ENCODE results near the gene USP46.

GRCh38 chr4:52659001-52659721, at the start of gene USP46:
- no peak for TF ChIP-seq CTCF (IDR thresholded peaks at IDR 0.05 in 8 of 11, conservative IDR thresholded peaks at IDR 0.05 in 3 of 11)
- TF ChIP-seq POLR2AphosphoS5 (IDR thresholded peaks at IDR 0.05) = peak; percentile 51 to 77 (median 76)
- TF ChIP-seq POLR2A (IDR thresholded peaks at IDR 0.05) = no peak

All from spleen (tissue), 7 donors.